Peyer's patch (tissue), 4 donors: ENCODE results near the gene SRD5A1.

ENCODE experiments used
- POLR2A ChIP-seq, 2 donors: fragments of 450-650 bp; IDR thresholded peaks; one replicate each; pipeline ENCODE4 v1.5.1; 2017; ENCODE audit warnings: antibody characterized with exemption in 2 of 2, mild to moderate bottlenecking in 2 of 2, moderate library complexity in 2 of 2
- TF ChIP-seq, protein P1 (sequence below), 6 experiments: fragments of 450-650 bp in 4 of 6; fragments of 200-600 bp in 2 of 6; sonication (generic) in 1 of 6; IDR thresholded peaks; one replicate each; pipeline ENCODE4 v1.5.1; 2017 to 2019; ENCODE audit warnings: antibody characterized with exemption in 6 of 6, mild to moderate bottlenecking in 3 of 6, moderate library complexity in 1 of 6

DNA sequence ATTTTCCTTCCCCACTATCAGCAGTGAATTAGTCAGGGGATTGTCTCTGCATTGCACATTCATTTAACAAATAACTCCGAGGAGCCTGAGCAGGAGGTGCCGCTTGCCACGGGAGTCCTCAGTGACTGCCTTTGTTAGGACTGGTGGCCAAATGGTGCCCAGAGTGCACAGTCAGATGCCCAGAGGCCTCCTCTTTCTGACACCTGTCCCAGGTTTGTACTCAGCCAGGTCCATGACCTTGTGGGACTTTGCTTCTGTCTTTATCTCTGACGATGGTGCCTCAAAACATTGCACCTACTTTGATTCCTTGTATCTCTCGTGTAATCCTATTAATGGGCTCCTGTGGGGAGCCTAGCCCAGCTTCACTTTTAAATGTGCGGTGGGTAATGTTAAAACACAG, 4.3 kb downstream of the SRD5A1 start:
- TF ChIP-seq POLR2A (IDR thresholded peaks at IDR 0.05) = no peak
- TF ChIP-seq, protein P1, sequence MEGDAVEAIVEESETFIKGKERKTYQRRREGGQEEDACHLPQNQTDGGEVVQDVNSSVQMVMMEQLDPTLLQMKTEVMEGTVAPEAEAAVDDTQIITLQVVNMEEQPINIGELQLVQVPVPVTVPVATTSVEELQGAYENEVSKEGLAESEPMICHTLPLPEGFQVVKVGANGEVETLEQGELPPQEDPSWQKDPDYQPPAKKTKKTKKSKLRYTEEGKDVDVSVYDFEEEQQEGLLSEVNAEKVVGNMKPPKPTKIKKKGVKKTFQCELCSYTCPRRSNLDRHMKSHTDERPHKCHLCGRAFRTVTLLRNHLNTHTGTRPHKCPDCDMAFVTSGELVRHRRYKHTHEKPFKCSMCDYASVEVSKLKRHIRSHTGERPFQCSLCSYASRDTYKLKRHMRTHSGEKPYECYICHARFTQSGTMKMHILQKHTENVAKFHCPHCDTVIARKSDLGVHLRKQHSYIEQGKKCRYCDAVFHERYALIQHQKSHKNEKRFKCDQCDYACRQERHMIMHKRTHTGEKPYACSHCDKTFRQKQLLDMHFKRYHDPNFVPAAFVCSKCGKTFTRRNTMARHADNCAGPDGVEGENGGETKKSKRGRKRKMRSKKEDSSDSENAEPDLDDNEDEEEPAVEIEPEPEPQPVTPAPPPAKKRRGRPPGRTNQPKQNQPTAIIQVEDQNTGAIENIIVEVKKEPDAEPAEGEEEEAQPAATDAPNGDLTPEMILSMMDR (IDR thresholded peaks at IDR 0.05) = no peak
